Frontal cortex (tissue), 4 donors: Measurements from ENCODE around the gene CPNE4. TPM values are rescaled to one million over a fixed set of nuclear protein-coding genes. Genes with fewer than 3 reads are reported as not detected.

Source experiments
- DNase-seq, 2 donors: peaks; one replicate each; pipeline ENCODE4 v3.0.0; 2012; ENCODE audit warnings: low spot score in 2 of 2
- FAIRE-seq: peaks from 2 replicates; lab custom pipeline; 2012; peaks lifted over from hg19 to GRCh38; lab: Jason Lieb, UNC
- total RNA-seq: library from RNA; depleted of rRNA; stranded (reverse); fragments of >200 nt; gene quantifications from one replicate; pipeline ENCODE4 v1.2.3, GENCODE V29; 2014
- donor health status: control.
- donor health status: control.
- donor health status: control.

The CPNE4 gene
- total RNA-seq, 1 donor from 2014 or later, result 14.7 TPM

DNA sequence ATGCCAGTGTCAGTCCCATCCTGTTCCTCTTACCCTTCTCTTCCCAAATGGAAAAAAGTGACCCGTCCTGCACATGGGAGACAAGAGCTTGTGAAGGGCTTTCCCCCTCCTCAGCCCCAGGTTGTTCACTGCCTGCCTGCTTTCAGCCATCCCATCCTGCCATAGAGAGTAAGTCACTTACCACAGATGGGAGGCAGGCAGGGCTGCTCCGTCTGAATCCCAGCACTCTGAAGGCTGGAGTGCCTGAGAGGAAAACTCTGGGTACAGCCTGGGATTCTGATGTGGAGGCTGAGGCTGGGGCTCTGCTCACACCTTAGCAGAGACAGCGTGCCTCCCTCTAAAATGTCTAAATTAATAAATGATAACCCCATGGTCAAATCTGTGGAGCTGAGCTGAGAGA, 14.8 kb downstream of the CPNE4 start:
- FAIRE-seq (no peak), DNase-seq (no peak)

DNA sequence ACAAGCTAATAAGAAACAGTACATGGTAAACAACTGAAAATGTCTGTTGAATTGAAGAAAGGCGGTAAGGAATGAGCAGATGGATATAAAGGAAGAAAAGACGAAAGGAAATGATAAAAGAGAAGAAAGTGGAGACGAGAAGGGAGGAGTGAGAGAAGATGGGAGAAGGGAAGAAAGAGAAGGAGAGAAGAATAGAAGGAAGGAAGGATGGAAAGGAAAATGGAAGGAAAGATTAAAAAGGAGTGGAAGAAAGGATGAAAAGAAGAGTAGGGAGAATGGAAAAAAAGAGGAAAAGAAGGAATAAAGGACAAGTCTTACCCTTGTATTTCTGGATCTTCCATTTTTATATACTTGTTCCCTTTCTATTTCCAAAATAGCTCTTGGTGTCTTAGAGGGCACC, 17.7 kb downstream of the CPNE4 start:
- FAIRE-seq (no peak), DNase-seq (no peak)

DNA sequence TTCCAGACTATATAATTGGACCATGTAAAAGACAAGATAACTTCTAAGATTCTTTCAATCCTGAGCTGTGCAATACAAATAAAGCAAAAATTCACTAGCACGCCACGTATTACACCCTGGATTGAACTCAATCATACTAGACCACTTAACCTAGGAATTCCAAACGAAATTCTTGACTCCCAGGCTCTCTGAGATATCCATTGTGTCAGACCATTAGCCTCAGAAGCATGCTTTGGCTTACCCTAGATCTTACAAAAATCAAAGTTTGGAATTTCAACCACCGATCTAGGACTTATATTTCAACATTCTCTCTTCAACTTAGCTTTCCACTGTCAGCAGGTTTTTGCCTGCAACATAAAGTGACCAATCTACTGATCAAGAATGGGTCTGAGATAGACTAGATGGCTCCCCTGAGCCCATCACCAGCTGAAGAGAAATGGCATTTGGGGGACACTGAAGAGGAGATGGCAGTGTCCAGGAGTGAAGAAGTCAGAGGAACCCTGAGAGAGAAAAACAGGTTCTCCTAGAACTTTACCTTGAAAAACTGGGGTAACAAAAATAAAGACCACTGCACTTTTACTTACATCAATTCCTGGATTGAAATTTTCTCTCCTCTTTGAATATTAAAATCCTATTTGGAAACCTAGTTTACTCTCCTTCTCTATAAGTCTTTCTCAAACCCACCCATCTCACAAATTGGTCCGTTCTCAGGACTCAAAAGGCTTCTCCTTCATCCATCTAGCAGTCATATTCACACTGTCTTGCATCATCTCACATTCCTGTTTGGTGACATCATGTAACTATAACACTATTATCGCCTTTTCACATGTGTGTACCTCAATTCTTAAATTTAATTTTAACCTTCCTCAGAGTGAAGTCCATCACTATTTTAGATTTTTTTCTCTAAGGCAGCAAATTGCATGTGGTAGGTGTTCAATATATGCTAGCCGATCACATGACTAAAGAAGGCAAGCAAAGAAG, 18.5 kb downstream of the CPNE4 start:
- DNase-seq (no peak), FAIRE-seq (no peak)

DNA sequence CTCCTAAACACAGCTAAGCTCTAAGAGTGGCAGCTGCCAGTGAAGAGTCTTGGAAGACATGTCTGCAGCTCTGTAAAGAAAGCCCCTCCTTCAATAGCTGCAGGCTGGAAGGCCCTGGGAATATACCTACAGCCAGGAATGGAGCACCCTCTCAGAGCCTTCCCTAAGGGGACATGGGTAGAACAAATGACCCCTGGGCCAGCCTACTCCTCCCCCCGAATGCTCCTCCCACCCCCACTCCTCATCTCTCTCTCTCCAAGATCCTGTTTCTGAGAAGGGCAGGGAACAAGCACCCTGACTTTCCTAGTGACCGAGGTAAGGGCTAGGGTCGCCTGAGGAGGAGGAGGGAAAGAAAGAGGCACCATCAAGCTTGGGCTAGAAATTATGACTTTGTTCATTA, 20.7 kb downstream of the CPNE4 start:
- FAIRE-seq, result no peak

DNA sequence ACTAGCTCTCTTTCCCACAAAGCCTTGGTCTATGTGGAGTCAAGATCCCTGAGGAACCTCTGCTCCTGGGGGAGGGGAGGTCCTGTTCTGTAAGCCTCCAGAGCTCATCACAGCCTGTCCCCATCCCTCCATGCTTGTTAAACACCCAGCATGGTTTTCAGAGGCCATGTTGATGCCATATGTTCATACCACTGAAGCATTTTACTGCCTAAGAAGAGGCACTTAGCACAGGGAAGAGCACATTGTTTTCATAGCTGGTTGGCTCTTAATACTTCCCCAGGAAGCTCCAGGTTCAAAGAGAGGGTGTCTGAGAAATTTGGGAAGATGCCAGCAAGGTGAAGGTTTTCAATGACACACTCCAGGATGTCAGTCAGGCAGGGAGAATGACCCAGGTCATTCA, 25.6 kb downstream of the CPNE4 start:
- DNase-seq (no peak), FAIRE-seq (no peak)

More for the DNA sequence above, 20.7 kb downstream of the CPNE4 start:
- no peak for DNase-seq

DNA sequence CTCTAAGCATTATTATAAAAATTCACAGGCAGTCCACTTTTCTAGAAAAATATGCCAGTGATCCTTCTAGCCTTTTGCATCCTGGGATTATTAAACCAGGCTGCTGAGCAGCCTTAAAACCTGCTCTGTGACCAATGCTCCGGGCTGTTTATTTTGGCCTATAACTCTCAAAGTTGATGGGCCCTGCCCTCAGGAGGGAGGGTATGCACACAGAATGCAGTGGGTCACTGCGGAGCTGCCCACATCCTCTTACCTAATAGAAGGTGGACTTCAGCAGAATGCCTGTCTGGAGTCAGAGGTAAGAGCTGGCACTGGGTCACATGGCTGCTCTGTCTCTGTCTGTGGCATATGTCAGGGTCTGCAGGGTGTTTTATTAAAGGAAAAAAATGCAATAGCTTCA, 26.0 kb downstream of the CPNE4 start:
- FAIRE-seq (no peak), DNase-seq (no peak)

DNA sequence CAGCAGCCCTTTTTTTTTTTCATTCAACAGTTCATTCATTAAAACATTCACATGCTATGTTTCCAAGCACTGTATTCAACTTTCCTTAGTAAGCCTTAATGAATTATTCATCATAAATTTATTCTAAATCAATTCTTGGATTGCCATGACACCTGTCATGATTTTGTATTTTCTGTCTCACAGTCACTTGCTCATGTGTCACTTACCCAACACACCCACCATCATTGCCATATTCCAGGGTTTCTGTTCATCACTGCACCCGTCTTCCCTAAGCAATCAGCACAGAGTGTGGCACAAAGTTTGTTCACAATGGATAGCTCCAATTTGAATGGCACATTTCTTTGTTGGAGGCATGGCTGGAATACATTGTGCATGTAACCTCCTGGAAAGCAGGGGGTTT, 27.2 kb downstream of the CPNE4 start:
- DNase-seq (no peak), FAIRE-seq (no peak)

DNA sequence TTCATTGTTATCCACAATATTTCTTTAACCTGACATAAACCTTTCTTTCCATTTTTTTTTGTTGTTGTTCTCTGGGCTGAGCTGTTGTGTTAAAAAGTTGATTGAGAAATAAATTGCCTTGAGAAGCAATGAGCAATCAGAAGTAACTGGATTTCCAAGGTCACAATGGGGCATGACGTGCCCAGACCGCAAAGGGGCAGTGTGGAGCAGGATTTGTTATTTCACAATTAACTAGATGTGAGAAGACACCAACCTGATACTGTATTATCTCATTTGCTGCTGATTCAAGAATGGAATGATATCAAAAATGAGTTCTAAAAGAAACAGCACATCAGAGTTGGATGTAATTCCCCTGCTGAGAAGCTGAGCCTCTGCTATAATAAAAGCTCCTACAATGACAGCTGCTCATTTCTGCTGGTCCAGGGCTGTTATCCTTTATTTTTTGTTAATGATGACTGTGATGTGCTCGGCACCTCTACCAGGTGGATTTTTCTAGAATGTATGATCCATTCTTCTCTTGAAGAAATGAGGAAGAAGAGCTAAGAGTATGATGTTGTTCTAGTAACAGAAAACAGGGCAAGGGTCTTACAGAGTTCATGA, 28.1 kb downstream of the CPNE4 start:
- DNase-seq, result no peak
- FAIRE-seq, result no peak

DNA sequence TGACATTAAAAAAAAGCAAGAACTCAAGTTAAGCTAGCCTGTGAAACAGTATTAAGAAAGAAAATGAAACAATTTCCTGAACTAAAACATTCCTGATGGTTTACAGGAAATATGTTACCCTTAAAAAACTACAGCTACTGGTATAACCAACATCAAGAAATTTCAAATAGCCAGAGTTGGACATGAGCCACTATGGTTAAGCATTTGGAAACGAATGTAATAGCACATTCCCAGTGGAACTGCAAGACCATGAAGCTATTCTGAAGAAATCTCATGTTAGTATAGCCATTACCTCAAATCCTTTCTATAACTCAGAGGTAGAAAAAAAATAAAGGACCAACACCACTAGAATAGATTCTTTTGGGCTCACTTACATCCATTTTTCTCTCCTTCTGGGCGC, 30.2 kb downstream of the CPNE4 start:
- DNase-seq (no peak), FAIRE-seq (no peak)

DNA sequence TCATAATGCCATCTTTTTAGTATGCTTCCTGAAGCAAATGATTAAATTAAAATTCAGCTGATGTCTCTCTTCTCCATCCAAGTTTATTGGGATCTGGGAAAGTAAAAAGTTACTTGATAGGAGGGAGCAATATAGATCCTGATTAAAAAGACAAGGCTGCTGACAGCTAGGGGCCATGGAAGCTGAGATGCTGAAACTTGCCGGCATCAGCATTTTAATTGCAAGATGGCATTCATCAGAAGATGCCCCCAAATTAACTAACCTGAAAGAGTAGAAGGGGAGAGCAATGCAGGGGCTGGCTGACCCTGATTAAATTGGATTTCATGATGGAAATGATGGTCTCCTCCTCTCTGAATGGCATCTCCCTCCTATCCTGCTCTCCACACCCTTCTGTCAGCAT, 31.1 kb downstream of the CPNE4 start:
- FAIRE-seq (no peak), DNase-seq (no peak)

DNA sequence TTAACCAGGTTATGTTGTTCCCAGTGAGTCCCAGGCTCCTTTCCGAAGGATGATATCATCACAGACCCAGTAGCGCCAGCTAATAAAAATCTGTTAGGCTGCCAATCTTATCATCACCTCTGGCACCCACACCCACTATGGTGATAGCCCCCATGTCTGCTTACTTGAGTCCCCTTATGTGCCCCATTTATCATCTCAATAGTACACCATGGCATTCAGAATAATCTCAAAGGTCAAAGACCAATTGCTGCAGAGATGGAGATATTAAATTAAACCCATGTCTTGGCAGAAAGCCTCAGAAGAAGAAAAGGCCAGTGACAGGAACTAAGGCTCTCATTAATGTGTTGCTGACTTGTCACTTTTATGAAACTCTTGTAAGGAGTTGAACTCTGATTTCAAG, 32.8 kb downstream of the CPNE4 start:
- FAIRE-seq, result no peak

DNA sequence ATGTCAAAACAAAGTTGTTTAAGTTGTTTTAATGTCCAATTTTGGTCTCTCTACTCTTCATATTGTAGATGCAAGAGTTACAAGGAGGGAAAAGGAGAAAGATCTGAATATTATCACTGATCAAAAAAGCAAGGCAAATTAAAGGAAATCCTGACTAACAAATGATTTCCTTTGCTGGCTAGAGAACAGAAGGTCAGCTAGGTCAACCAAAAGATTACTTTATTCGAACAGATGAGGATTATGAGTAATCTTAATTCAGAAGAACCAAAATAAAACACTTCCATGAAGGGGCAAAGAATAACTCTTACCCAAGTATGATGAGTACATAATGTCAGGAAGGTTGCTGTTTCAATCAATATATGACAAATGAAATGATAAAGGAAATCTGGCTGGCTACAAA, 33.8 kb downstream of the CPNE4 start:
- DNase-seq (no peak), FAIRE-seq (no peak)

More for the DNA sequence above, 32.8 kb downstream of the CPNE4 start:
- no peak for DNase-seq

DNA sequence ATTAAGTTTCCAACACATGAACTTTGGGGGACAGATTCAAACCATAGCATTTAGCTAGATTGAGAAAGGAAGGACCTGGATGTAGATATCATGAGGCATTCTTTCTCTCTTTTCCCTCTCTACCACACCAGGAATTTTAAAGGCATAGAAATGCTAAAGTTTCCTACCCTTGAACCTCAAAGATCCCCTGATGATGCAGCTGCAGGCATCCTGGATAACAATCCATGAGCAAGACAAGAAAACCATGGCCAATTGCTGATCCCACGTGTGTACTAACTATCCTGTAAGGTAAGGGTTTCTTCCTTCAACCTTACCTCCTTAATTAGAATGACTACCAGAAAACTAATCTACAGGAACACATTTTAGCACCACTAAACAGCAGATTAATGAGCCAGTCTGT, 36.8 kb downstream of the CPNE4 start:
- DNase-seq (no peak), FAIRE-seq (no peak)

DNA sequence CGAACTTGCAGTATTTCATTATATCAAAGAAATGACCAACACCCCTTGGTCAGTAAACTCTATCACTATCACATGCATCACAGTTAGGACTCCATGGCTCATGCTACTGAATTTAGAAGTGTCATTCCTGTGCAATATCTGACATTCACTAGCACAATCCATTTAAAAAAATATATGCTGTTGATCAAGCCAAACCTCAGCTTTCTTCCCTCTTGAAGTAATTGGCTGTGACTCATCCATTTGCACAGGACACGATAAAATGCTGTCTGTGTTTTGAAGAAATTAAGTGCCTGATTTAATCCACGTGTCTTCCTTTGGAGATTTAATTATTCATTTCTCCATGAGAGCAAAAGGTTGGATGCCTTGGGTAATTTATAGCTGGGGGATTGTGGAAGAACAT, 38.9 kb downstream of the CPNE4 start:
- no peak for DNase-seq
- no peak for FAIRE-seq

DNA sequence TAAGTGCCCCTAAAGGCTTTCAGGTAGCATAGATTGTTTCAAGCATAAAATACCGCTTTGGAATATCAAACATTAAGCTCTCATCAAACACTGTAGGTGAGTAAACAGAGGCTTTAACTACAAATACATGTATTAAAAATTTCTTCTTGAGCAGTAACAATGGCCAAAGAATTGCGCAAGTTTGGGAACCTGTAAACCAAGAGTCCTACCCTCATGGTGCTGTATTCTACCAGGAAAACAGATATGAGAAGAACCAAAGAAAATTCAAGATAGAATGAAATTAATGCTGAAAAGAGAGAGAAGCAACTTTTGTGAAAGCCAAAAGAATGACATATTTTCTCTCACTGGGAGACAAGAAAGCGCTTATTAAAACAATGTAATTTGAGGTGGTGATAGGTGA, 45.5 kb downstream of the CPNE4 start:
- FAIRE-seq, result no peak

DNA sequence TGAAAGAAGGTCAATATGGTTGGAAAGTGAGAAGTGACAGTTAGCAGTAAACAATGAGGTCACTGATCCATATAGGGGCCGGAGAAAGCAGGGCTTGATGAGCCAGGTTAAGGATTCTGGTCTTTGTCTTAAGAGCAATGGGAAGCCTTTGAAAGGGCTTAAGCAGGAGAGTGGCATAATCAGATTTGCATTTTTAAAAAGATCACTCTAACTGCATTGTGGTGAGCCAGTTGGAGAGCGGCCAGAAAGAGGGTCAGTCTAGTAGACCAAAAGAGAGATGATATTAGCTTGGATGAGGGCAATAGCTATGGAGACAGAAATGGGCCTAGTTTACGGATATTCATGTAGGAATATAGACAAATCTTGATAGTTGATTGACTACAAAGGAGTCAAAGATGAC, 46.6 kb downstream of the CPNE4 start:
- DNase-seq (no peak), FAIRE-seq (no peak)

More for the DNA sequence above, 45.5 kb downstream of the CPNE4 start:
- no peak for DNase-seq

DNA sequence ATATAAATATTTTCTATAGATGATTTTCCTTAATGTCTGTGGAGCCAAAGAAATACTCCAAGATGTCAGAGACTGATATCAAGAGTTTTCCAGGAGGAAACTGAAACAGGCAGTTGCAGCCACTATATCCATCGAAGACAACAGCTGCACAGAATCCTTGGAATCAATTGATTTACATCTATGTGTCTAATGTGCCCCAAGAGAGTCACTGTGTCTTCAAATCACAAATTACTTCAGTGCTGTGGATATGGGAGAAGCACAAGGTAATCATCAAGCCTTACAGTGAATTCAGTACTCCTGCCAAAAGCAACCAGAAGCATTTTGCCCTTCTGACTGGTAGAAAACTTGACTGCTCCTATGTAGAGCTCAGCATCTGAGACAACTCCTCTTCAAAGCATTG, 51.1 kb downstream of the CPNE4 start:
- DNase-seq (no peak), FAIRE-seq (no peak)

DNA sequence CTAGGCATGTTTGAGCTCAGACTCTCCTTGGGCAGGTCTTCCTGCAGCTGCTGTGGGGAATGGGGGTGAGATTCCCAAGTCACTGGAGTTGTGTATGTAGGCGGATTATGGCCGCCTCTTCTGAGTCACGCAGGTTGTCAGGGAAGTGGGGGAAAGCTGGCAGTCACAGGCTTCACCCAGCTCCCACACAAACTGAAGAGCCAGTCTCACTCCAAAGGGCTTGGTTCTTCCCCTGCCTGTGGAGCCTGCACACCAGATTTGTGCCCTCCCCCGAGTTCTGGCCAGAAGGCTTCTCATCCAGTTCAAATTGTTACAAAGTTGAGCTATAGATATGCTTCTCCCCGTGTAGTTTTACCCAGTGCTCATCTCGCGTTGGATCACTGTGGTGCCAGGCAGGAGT, 53.5 kb downstream of the CPNE4 start:
- DNase-seq (no peak), FAIRE-seq (no peak)

DNA sequence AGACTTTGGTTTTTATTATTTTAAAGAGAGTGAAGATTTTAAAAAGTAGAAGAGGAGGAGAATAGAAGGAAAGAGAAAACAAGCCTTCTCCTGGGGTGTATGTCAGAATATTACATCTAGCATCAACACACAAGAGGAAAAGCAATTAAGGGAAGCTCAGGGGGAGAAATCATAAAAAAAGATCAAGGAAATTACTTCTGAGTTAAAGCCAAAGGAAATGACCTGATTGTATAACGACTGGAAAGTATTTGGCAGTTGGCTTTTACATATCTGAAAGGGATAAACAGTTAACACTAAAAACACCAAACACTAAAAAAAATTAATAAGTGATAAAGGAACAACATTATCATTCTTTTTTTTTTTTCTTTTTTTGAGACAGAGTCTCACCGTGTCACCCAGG, 58.4 kb downstream of the CPNE4 start:
- no peak for DNase-seq
- FAIRE-seq, result no peak

DNA sequence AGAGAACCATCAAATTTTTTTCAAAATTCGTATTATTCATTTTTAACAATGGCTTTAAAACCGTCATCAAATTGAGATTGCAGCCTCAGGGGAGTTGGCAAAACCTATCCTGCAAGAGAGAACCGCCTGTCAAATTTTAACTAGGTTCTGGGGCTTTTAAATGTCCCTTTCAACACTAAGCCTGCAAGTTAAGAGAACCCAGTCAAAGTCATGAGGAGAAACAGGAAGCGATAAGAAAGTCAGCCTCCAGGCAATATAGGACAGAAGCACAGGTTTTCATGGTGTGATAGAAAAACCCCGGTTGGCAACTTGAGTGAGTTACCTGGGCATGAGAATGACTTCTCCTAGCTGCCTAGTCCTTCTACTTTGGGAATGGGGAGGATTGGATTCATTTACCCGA, 59.8 kb downstream of the CPNE4 start:
- FAIRE-seq (no peak), DNase-seq (no peak)

DNA sequence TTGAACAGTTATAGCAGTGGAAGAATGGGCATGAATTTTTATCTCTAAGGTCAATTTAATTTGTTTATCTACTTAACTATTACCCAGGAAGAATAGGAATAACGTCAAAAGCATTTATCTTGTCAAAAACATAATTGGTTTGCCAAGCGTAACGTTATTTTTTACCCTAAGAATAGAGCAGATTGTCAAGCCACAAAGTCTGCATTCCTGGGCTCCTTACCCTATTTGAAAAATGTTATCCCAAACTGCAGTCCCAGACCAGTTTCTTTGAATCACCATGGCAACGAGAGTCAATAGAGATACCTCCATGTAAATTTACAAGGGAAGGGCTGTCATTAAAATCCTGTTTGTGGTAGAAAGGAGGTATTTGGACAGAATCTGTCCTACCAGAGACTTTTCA, 61.1 kb downstream of the CPNE4 start:
- no peak for FAIRE-seq

More for the DNA sequence above, 61.1 kb downstream of the CPNE4 start:
- DNase-seq, result no peak
